Activated T-cell treated with anti-CD3 and anti-CD28 coated beads for 1 hour (primary cell): ENCODE measurements around the gene SNX11.
"Not testable (repeated sequence)": the region's sequence is repeated elsewhere in the genome, so short reads cannot be mapped to it uniquely, and the experiment has no call there.

ENCODE experiments used
- DNase-seq: peaks from one replicate; pipeline ENCODE4 v3.0.0-alpha.2; 2020; ENCODE audit warnings: low read depth

SNX11 gene, protein sequence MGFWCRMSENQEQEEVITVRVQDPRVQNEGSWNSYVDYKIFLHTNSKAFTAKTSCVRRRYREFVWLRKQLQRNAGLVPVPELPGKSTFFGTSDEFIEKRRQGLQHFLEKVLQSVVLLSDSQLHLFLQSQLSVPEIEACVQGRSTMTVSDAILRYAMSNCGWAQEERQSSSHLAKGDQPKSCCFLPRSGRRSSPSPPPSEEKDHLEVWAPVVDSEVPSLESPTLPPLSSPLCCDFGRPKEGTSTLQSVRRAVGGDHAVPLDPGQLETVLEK

DNA sequence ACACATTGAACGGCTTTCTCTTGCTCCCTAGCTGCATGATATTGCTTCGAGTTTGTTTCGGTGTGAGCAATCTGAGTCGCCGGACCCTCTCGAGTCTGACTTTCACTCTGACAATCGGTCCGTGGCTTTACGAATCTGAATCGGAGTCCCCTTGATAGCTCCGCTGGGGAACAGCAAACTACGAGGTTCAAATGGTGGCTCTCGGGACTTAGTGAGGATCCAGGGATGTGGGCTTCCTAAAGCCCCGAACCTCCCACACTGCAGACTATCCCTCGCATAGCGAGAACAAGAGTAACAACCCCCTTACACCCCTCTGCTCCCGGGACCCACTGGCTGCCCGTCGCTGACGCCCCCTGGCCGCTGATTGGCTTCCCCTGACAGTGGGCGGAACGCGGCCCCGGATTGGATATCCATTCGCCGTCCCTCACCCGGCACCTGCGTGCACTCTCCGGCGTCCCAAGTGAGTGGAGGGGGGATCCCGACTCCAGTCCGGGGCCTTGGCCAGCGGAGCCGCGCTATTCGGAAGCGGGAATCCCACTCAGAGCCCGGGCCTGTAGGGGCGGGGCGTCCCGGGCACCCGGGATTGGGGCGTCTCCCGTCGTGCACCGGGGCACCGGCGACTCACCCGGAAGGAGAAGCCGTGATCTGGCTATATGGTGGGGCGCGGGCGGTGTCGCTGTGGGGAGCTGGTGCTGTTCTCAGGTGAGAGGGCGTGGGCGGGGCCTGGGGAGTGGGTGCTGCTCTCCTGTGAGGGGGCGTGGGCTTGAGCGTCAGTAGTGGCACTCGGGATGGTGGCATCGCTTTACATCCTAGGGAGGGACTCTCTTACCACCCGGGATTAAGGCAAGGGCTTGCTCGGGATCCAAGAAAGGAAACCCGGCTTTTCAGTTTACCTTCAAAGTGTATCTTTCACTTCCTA lies at the start of gene SNX11:
SNX11 (plus strand) TSS at position 630 of the 919 bp plus-strand sequence. CDS start 4,278 bp downstream, outside the sequence.
- DNase-seq, result peak; percentile 95

DNA sequence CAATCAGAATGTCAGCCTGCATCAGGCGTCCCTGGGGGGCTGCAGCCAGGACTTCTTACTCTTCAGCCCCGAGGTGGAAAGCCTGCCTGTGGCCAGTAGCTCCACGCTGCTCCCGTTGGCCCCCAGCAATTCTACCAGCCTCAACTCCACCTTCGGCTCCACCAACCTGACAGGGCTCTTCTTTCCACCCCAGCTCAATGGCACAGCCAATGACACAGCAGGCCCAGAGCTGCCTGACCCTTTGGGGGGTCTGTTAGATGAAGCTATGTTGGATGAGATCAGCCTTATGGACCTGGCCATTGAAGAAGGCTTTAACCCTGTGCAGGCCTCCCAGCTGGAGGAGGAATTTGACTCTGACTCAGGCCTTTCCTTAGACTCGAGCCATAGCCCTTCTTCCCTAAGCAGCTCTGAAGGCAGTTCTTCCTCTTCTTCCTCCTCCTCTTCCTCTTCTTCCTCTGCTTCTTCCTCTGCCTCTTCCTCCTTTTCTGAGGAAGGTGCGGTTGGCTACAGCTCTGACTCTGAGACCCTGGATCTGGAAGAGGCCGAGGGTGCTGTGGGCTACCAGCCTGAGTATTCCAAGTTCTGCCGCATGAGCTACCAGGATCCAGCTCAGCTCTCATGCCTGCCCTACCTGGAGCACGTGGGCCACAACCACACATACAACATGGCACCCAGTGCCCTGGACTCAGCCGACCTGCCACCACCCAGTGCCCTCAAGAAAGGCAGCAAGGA lies 49.0 kb upstream of the SNX11 start:
- DNase-seq, result no peak

DNA sequence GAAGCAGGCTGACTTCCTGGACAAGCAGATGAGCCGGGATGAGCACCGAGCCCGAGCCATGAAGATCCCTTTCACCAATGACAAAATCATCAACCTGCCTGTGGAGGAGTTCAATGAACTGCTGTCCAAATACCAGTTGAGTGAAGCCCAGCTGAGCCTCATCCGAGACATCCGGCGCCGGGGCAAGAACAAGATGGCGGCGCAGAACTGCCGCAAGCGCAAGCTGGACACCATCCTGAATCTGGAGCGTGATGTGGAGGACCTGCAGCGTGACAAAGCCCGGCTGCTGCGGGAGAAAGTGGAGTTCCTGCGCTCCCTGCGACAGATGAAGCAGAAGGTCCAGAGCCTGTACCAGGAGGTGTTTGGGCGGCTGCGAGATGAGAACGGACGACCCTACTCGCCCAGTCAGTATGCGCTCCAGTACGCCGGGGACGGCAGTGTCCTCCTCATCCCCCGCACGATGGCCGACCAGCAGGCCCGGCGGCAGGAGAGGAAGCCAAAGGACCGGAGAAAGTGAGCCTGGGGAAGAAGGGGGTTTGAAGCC lies 48.4 kb upstream of the SNX11 start:
- no peak for DNase-seq

DNA sequence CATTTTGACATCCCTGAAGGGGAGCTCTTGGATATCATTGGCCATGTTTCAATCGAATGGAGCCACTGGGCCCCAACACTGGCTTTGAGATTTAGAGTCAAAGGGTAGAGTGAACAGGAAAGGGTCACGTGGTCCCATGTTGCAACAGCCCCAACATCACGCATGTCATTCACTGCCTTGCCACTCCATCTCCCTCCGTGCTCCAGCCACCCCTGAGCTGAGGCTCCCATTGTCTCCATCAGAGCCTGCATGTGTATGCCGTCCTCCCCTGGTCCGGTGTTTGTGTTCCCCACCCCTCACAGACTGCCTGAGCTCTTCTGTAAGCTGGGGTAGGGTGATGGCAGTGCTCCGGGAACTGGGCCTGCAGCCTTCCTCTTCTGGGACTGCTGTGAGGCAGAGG lies 47.3 kb upstream of the SNX11 start:
- no peak for DNase-seq

DNA sequence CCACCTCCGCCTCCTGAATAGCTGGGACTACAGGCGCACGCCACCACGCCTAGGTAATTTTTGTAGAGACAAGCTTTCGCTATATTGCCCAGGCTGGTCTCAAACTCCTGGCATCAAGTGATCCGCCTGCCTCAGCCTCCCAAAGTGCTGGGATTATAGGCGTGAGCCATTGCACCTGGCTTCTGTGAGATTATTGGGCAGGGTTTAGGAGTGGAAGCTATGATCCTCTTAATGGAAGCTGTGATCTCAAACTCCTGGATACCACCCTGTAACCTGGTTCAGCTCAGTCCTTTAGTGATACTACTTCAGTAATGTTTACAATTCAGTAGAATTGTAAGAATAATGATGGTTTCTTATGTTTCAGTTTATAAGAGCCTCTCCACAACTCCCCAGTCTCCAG lies 45.3 kb upstream of the SNX11 start:
- no peak for DNase-seq

DNA sequence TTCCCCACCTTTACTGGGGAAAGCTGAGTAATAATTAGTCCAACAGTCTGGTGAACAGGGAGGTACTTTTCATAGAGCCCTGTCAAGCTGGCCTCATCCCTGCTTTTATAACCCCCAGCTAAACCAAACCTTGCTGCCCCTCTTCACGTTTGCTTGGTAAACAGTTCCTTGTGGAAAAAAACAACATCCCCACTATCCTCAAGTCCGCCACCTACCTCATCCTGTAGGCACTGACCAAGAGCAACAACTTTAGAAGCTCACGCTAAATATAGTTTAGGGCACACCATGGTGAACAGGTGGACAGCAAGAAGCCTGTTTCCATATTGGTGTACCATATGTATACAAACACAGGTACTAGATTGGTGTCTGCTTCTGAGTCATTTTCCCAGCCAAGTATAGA lies 42.9 kb upstream of the SNX11 start:
- DNase-seq, result no peak

DNA sequence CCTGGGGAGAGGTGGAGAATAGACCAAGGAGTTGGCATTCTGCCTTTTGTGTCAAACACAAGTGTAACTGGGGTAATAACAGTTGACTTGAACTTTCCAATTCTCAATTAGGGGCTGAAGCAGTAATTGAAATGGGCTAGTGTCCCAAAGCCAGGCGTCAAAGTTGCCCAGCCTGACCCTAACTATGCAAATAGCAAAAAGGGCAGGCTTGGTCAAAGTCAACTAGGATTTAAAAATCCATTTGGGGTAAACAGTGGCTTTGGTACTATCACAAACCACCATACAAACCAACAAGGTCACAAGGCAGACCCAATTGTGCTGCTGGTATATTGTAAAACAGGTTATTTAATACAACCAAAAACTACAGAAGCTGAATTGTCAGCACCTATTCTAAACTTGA lies 41.4 kb upstream of the SNX11 start:
- no peak for DNase-seq

DNA sequence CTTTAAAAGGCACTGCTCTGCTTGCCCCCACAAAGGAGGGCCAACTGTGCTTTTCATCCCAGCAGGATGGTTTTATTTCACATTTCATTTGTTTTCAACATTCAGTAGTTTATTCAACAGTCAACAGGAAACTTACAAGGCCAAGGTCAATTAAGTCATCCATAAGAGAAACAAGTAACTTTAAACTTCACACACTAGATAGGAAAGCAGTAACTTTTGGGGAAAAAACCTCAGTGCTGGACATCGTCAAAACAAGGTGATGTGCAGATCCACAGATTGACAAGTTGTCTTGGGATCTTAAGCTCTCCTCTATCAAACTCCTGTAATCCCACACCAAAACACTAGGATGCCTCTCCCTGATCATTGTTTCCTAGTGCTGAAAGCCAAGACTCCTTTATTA lies 40.9 kb upstream of the SNX11 start:
- DNase-seq, result no peak

DNA sequence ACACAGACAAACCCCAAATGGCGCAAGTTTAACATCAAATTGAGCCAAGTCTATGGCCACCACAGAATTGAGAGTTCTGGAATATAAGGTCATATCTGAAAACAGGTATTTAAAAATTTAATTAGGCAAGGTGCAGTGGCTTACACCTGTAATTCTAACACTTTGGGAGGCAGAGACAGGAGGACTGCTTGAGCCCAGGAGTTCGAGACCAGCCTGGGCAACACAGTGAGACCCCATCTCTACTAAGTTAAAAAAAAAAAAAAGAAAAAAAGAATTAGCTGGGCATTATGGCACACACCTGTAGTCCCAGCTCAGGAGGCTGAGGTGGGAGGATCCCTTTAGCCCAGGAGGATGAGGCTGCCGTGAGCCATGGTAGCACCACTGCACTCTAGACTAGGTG lies 40.3 kb upstream of the SNX11 start:
- DNase-seq, result no peak

DNA sequence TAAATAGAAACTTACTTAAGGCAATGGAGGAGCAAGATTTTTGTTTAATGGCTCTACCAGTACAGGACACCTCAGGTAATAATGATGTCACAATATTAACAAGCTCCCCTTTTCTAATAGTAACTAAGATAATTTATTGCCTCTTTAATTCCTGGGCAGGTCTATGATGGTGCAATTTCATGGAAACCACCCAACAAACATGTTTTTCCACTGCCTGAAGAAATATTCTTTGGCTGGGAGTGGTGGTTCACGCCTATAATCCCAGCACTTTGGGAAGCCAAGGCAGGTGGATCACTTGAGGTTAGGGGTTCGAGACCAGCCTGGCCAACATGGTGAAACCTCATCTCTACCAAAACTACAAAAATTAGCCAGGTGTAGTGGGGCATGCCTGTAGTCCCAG lies 39.8 kb upstream of the SNX11 start:
- not testable (repeated sequence) for DNase-seq

DNA sequence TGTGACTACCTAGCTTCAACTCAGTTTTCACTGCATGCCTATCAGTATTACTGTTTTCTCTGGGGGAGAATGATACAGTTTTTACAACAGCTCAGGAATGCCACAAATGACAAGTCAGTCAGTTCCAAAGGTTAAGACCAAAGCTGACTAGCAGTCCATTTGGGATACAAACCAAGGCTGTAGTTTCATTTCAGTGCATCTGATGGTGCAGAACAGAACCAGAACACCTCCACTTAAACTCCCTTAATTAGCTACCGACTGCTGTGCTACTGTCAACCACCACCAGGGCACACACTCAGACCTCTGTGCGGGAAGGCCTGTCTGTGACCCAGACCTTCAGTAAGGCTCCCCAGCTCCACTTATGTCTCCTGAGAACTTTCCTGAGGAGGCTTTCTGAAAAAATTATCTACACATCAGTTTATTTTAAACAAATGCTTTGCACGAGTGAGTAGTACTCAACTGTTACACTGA lies 39.0 kb upstream of the SNX11 start:
- no peak for DNase-seq

DNA sequence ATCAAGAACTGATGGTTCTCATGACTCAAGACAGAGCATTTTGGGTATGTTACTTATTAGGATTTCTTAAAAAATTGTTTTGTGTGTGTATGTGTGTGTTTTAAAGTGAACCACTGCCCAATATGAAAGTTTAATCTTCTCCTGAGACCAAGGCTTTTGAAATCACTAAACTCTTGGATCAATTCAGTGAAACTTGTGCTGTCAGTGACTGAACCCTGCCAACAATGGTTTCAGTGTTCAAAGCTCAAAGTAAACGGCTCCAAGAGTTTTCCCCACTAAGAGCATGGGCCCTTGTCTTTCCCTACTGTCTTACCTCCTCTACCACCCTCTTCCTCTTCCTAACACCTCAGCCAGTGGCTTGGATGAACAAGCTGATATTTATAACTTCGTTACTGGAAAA lies 37.4 kb upstream of the SNX11 start:
- DNase-seq, result no peak

DNA sequence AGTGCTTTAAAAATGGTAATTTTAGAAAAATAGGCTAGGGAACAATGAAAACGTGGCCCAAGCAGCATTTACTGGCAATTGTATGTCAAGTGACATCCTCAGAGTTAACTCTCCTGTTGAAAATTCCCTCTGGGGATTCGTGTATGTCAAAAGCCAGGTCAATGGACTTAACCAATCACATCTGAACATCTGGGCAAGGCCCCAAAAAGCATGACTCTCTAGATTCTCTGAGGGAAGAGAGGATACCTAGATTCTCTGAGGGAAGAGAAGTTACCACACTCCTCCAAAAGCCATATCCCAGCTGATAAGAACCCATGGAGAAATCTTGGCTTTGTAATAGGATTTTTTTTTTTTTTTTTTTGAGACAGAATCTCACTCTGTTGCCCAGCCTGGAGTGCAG lies 35.9 kb upstream of the SNX11 start:
- DNase-seq, result no peak

DNA sequence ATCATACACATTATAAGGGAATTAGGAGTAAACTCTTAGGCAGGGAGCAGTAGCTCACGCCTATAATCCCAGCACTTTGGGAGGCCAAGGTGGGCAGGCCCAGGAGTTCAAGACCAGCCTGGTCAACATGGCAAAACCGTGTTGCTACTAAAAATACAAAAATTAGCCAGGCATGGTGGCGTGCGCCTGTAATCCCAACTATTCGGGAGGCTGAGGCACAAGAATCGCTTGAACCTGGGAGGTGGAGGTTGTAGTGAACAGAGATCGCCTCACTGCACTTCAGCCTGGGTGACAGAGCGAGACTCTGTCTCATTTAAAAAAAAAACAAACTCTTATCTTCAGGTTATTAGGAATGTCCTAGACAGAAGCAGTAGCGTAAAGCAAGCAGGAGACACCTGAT lies 34.8 kb upstream of the SNX11 start:
- not testable (repeated sequence) for DNase-seq

DNA sequence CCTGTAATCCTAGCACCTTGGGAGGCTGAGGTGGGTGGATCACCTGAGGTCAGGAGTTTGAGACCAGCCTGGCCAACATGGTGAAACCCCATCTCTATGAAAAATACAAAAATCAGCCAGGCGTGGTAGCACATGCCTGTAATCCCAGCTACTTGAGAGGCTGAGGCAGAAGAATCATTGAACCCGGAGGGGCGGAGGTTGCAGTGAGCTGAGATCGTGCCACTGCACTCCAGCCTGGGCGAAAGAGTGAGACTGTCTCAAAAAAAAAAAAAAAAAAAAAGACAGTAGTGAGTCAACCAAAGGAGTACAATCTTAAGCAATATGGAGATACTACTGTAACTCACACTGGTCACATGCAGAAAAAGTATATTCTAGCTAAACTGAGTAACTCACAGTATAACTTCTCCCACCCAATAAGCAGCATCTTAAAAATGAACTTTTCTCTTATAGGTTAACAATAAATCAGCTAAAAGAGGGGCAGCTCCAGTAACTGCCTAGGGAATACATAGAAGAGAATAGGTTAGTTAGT lies 33.9 kb upstream of the SNX11 start:
- not testable (repeated sequence) for DNase-seq

DNA sequence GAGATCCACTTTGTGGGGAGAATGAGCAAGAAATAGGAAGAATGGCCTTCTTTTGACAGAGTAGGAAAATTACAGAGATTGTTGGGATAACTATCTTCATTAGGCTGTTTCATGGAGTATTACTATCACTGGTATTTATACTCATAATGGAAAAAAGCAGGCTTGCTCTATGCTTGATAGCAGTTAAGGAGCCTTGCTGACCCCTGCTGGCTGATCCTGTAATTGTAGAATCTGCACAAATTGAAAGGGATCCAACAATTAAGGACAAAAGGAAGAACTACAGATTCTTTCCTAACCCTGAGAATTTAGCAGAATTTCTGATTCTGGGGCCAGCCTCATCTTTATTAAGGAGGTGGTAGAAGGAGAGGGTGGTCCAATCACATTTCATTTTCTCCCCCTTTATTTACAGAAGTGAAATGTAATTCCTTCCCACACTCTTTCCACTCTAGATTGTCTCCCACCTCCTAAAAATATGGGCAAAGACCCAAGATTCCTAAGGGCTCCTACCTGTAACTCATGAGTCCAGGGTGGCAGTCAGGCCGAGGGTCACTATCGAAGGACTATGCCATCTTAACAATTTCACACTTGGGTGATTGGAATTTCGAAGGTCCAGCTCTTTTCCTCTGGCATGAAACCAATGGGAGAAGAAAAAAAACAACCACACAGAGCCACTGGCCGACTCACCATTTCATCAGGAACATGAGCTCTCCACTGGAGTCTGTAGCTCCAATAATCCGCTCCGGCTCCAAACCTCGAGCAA lies 33.1 kb upstream of the SNX11 start:
- DNase-seq, result peak; percentile 68

DNA sequence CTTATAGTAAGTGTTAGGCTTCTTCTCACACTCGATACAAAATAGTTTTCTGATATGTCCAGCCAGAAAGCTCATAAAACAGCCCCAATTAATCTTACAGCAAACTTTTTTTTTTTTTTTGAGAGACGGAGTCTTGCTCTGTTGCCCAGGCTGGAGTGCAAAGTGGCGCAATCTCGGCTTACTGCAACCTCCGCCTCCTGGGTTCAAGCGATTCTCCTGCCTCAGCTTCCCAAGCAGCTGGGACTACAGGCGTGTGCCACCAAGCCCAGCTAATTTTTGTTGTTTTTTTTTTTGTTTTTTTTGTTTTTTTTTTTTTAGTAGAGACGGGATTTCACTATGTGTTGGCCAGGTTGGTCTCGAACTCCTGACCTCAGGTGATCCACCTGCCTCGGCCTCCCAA lies 30.4 kb upstream of the SNX11 start:
- DNase-seq, result not testable (repeated sequence)

DNA sequence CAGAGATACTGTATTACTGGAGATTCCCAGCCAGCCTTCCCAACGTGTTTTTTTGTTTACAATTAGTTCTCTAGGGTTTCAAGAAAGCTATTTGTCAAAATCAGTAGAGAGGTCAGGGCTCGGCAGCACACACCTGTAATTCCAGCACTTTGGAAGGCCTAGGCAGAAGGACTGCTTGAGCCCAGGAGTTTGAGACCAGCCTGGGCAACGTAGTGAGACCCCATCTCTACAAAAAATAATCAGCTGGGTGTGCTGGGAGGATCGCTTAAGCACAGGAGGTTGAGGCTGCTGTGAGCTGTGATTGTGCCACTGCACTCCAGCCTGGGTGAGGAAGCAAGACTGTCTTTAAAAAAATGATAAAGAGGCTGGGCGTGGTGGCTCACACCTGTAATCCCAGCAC lies 25.7 kb upstream of the SNX11 start:
- no peak for DNase-seq

DNA sequence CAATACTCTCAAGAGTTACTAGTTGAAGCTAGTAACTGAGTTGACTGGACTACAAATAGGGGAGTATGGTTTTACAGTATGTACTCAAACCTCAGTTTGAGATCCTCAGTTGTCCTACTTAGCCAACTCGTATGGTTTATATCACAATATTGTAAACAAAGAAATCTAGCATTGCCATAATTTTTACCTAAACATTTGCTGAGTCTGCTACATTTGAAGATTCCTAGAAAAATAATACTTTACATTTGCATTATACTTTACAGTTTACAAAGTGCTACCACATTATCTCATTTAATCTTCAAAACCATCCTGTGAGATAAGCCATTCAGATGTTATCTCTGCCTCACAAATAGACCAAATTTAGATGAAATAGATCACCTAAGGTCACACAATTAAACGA lies 22.6 kb upstream of the SNX11 start:
- no peak for DNase-seq

DNA sequence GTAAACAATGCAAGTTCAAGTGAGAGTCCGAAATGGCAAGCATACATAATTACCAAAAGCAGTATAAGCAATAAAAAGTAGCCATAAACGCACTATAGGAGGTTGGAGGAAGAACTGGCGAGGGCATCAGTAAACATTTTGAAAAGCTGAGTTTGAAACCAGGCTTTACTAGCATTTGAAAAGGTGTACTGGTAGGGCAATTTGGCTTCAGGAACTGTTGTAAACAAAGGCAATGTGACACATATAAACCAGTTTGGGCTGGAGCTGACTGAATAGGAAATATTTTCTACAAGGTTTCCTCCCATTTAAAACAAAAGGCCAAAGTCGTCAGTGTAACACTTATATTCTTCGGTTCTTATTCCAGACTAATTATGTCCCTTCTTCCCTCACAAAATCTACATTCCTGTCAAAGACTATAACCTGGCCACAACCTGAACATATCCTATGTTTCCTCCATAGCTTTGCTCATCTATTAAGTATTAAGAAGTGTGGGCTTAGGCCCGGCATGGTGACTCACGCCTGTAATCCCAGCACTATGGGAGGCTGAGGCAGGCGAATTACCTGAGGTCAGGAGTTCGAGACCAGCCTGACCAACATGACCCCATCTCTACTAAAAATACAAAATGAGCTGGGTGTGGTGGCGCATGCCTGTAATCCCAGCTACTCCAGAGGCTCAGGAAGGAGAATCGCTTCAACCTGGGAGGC lies 14.1 kb upstream of the SNX11 start:
- no peak for DNase-seq

DNA sequence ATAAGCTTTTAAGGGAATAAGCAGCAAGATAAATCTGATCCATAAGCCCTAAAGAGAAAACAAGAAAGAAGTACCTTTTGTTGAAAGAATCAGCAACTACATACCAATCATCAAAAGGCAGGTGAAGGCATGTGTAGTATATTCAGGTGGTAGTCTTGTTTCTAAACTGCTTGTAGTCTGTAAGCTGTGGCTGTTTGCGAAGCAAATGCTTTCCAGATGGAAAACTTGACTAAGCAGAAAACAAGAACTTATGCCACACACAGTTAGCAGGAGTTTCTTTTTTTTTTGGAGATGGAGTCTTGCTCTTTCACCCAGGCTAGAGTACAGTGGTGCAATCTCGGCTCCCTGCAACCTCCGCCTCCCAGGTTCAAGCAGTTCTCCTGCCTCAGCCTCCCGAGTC lies 12.0 kb upstream of the SNX11 start:
- DNase-seq, result no peak
